ENCODE data around the gene RANBP9. TPM values are rescaled to one million over a fixed set of nuclear protein-coding genes. Genes with fewer than 3 reads are reported as not detected.

The RANBP9 gene
- total and polyA plus RNA-seq, 9 of the 15 experiments (the other 6 are each of a cell fraction or from before 2014, with no cell fraction given) = 27.5 to 130 (median 61.5) TPM

DNA sequence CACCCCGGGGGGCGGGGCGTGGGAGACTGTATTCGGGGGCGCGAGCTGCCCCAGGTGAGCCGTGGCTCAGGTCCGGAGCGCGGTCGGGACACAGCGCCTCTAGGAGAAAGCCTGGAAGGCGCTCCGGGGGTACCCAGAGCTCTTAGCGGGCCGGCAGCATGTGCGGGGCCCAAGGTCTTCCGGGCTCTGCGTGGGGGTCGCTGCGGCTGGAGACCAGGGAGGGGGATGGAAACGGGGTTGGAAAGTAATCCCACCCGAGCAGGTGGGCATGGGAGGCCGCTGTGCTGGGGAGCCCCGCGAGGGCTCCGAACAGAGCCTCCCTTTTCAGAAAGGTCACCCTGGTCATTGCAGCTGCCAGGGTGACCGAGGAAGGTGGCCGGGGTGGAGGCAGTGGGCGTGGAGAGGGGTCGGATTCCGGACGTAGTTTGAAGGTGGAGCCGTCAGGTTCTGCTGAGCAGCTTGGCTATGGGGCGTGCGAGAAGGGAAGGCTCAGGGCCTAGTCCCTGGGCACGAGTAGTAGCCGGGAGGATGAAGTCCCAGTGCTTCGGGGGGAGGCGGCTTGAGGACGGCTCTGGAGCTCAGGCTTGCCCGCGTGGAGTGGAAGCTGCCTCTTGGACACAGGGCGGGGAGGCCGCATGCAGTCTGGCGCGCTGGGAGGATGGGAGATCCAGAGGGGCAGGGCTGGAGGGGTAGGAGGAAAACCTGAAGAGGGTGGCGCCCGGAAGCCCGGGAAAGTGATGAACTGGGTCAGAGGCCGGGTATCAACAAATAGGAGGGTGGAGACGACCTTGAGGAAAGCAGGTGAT is 136.9 kb downstream of the RANBP9 start, which contains the start of gene SIRT5 (continued):
- TF ChIP-seq SMARCA5 (IDR thresholded peaks at IDR 0.05) (0 out of 2 replicates have a peak, but pooled peaks have one; percentile 61), SPI1 (IDR thresholded peaks at IDR 0.05; ENCODE audit: borderline replicate concordance, low read depth, low read length) (no peak), MAFF (IDR thresholded peaks at IDR 0.05; ENCODE audit: low read length) (no peak), TRIM28 (IDR thresholded peaks at IDR 0.05) (peak; percentile 75; the same call in 1 of the 2 replicates), MTA1 (IDR thresholded peaks at IDR 0.05; ENCODE audit: borderline replicate concordance) (peak; percentile 56; the same call in 1 of the 2 replicates), RBBP5 (IDR thresholded peaks at IDR 0.05; ENCODE audit: borderline replicate concordance, insufficient read depth, low read length, poor library complexity, severe bottlenecking) (peak; percentile 5), TFAP4 (CRISPR knock-in tag; IDR thresholded peaks at IDR 0.05; ENCODE audit: borderline replicate concordance) (peak; percentile 86), HLTF (IDR thresholded peaks at IDR 0.05) (0 out of 2 replicates have a peak, but pooled peaks have one; percentile 40), MEIS2 (IDR thresholded peaks at IDR 0.05; ENCODE audit: partially characterized antibody) (no peak), SREBF1 (IDR thresholded peaks at IDR 0.05; ENCODE audit: borderline replicate concordance, low read depth, low read length) (no peak), HDAC2 (IDR thresholded peaks at IDR 0.05) (peak; percentile 94), KLF10 (CRISPR knock-in tag; IDR thresholded peaks at IDR 0.05) (no peak), ZNF23 (CRISPR knock-in tag; IDR thresholded peaks at IDR 0.05) (no peak), ZNF589 (CRISPR knock-in tag; IDR thresholded peaks at IDR 0.05; ENCODE audit: low read depth) (no peak; the same call in 1 of the 2 replicates), RBM39 (optimal IDR thresholded peaks at IDR 0.05; ENCODE audit: low read depth, low read length) (peak; percentile 95), HOXB6 (CRISPR knock-in tag; IDR thresholded peaks at IDR 0.05; ENCODE audit: borderline replicate concordance) (no peak), JUNB (CRISPR knock-in tag; conservative IDR thresholded peaks at IDR 0.05) (0 out of 2 replicates have a peak, but pooled peaks have one; percentile 23), PHB (CRISPR knock-in tag; IDR thresholded peaks at IDR 0.05) (peak; percentile 83; the same call in 1 of the 2 replicates), CBFB (CRISPR knock-in tag; IDR thresholded peaks at IDR 0.05) (0 out of 2 replicates have a peak, but pooled peaks have one; percentile 33), BHLHE40 (IDR thresholded peaks at IDR 0.05; ENCODE audit: low read length) (0 out of 2 replicates have a peak, but pooled peaks have one; percentile 0), STAT6 (CRISPR knock-in tag; IDR thresholded peaks at IDR 0.05) (0 out of 2 replicates have a peak, but pooled peaks have one; percentile 14), NBN (IDR thresholded peaks at IDR 0.05; ENCODE audit: low read depth) (peak; percentile 49)
- TF ChIP-seq, protein P1, sequence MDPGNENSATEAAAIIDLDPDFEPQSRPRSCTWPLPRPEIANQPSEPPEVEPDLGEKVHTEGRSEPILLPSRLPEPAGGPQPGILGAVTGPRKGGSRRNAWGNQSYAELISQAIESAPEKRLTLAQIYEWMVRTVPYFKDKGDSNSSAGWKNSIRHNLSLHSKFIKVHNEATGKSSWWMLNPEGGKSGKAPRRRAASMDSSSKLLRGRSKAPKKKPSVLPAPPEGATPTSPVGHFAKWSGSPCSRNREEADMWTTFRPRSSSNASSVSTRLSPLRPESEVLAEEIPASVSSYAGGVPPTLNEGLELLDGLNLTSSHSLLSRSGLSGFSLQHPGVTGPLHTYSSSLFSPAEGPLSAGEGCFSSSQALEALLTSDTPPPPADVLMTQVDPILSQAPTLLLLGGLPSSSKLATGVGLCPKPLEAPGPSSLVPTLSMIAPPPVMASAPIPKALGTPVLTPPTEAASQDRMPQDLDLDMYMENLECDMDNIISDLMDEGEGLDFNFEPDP (CRISPR knock-in tag; IDR thresholded peaks at IDR 0.05) = no peak
- TF ChIP-seq, protein P2, sequence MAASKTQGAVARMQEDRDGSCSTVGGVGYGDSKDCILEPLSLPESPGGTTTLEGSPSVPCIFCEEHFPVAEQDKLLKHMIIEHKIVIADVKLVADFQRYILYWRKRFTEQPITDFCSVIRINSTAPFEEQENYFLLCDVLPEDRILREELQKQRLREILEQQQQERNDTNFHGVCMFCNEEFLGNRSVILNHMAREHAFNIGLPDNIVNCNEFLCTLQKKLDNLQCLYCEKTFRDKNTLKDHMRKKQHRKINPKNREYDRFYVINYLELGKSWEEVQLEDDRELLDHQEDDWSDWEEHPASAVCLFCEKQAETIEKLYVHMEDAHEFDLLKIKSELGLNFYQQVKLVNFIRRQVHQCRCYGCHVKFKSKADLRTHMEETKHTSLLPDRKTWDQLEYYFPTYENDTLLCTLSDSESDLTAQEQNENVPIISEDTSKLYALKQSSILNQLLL (CRISPR knock-in tag; IDR thresholded peaks at IDR 0.05; ENCODE audit: borderline replicate concordance) = no peak

Measured in K562 (cell line).